Endothelial cell (in vitro differentiated cells): ENCODE results near the gene FBXO15. TPM values are rescaled to one million over a fixed set of nuclear protein-coding genes. Genes with fewer than 3 reads are reported as not detected.

ENCODE experiments used
- DNase-seq: peaks from one replicate; pipeline ENCODE4 v3.0.0; 2021; ENCODE audit warnings: low spot score
- H3K27ac Mint-ChIP-seq: one replicate; pipeline ENCODE4 v1.8.0; 2021; ENCODE audit warnings: mixed read lengths, inconsistent platforms; ENCODE audit not compliant: unreplicated experiment
- H3K27me3 Mint-ChIP-seq: one replicate; pipeline ENCODE4 v1.8.0; 2021; ENCODE audit warnings: mild to moderate bottlenecking, moderate library complexity, mixed read lengths, inconsistent platforms; ENCODE audit not compliant: unreplicated experiment
- H3K36me3 Mint-ChIP-seq: one replicate; pipeline ENCODE4 v1.8.0; 2021; ENCODE audit warnings: mild to moderate bottlenecking, low read depth, mixed read lengths, inconsistent platforms; ENCODE audit not compliant: unreplicated experiment
- H3K4me1 Mint-ChIP-seq: one replicate; pipeline ENCODE4 v1.8.0; 2021; ENCODE audit warnings: mild to moderate bottlenecking, mixed read lengths, inconsistent platforms; ENCODE audit not compliant: unreplicated experiment
- H3K4me3 Mint-ChIP-seq: one replicate; pipeline ENCODE4 v1.8.0; 2021; ENCODE audit warnings: mild to moderate bottlenecking, mixed read lengths, inconsistent platforms; ENCODE audit not compliant: unreplicated experiment
- H3K9me3 Mint-ChIP-seq: one replicate; pipeline ENCODE4 v1.8.0; 2021; ENCODE audit warnings: mixed read lengths, inconsistent platforms; ENCODE audit not compliant: unreplicated experiment
- CTCF ChIP-seq: fragments of 200-600 bp; sonication (generic); IDR thresholded peaks from one replicate; pipeline ENCODE4 v1.5.0; 2021; ENCODE audit warnings: antibody characterized with exemption; ENCODE audit not compliant: unreplicated experiment
- total RNA-seq: library from RNA; stranded (reverse); fragmentation: NEBNext Ultra II Directional; extraction: Animal tissue kit (Norgen Biotek cat#: 25700); gene quantifications from one replicate; pipeline ENCODE4 v1.2.1, GENCODE V29; 2021; ENCODE audit not compliant: unreplicated experiment

The FBXO15 gene
- total RNA-seq, 1 donor from 2014 or later = 5.4 TPM

DNA sequence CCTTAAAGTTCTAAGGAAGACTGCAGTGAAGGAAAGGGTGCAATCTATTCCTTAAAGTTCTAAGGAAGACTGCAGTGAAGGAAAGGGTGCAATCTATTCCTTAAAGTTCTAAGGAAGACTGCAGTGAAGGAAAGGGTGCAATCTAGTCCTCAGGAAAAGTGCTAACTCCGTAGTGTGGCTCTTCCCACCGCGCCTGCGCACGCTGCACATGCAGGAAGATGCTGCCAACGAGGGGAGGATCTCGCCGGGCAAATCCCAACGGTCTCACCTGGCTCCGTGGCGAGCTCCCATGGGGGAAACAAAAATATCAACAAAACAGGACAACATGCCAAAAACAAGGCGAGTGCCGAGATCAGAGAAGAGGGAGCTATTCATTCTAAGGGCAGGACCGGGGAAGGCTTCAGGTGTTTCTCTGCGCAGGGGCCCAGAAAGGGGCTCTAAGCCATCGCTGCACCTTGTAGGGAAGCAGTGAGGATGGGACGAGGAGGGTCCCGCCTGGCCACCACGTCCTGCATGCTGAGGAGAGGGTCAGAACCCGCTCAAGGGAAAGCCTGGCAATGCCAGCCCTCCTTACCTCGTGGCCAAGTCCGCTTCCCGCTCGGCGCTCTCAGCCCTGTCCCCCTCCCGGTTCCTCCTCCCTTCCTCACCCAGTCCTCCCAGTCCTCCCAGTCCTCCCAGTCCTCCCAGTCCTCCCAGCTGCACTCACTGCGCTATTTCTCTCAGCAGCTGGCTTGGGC lies 25.2 kb upstream of the FBXO15 start:
- TF ChIP-seq CTCF = no peak

GRCh38 chr18:74171910-74172606 lies 24.4 kb upstream of the FBXO15 start:
- no peak for DNase-seq
- Mint-ChIP-seq H3K36me3 (no peaks in the 10 kb centered on the region), H3K9me3 (no peaks in the 10 kb centered on the region), H3K27me3 (peaks cover 5% of the 10 kb centered on the region), H3K4me3 (no peak overlapping the region), H3K4me1 (no peaks in the 10 kb centered on the region), H3K27ac (no peak overlapping the region)
- TF ChIP-seq CTCF = no peak

More for the DNA sequence above, 25.2 kb upstream of the FBXO15 start:
- no peaks in the 10 kb centered on the region for H3K36me3 Mint-ChIP-seq
- H3K27ac Mint-ChIP-seq = no peak overlapping the region
- peaks cover 5% of the 10 kb centered on the region for H3K27me3 Mint-ChIP-seq
- H3K9me3 Mint-ChIP-seq = no peaks in the 10 kb centered on the region
- no peak overlapping the region for H3K4me3 Mint-ChIP-seq
- no peaks in the 10 kb centered on the region for H3K4me1 Mint-ChIP-seq
- DNase-seq = no peak

GRCh38 chr18:74166386-74166785 lies 18.8 kb upstream of the FBXO15 start:
- no peak for DNase-seq
- Mint-ChIP-seq H3K4me1 (peaks cover 8% of the 10 kb centered on the region), H3K4me3 (no peak overlapping the region), H3K36me3 (no peaks in the 10 kb centered on the region), H3K9me3 (no peaks in the 10 kb centered on the region), H3K27ac (no peak overlapping the region), H3K27me3 (peaks cover 3% of the 10 kb centered on the region)
- no peak for TF ChIP-seq CTCF

- TF ChIP-seq CTCF = no peak
- Mint-ChIP-seq H3K4me1 (peaks cover 8% of the 10 kb centered on the region), H3K4me3 (no peak overlapping the region), H3K27me3 (peaks cover 4% of the 10 kb centered on the region), H3K27ac (peak overlapping the region; percentile 46), H3K9me3 (no peaks in the 10 kb centered on the region), H3K36me3 (peaks cover 4% of the 10 kb centered on the region)
- DNase-seq = no peak
Measured at GRCh38 chr18:74163019-74163660, 15.5 kb upstream of the FBXO15 start.

GRCh38 chr18:74155276-74155675 lies 7.6 kb upstream of the FBXO15 start:
- H3K9me3 Mint-ChIP-seq = no peaks in the 10 kb centered on the region
- H3K27ac Mint-ChIP-seq = no peak overlapping the region

More at GRCh38 chr18:74155276-74155675, 7.6 kb upstream of the FBXO15 start:
- no peaks in the 10 kb centered on the region for H3K27me3 Mint-ChIP-seq
- no peak for TF ChIP-seq CTCF
- no peaks in the 10 kb centered on the region for H3K4me1 Mint-ChIP-seq
- H3K4me3 Mint-ChIP-seq = peak overlapping the region; percentile 33
- peaks cover 11% of the 10 kb centered on the region for H3K36me3 Mint-ChIP-seq
- DNase-seq = no peak
